Esophagus squamous epithelium (tissue), 5 donors: ENCODE measurements around the gene THADA. TPM values are rescaled to one million over a fixed set of nuclear protein-coding genes. Genes with fewer than 3 reads are reported as not detected.

Source experiments
- DNase-seq: peaks from one replicate; lab custom pipeline; 2025; lab: John Stamatoyannopoulos, UW
- H3K27ac ChIP-seq, 4 donors: fragments of 200-600 bp; sonication (generic); one replicate each; pipeline ENCODE4 v1.5.1; 2016 to 2019; ENCODE audit warnings: mild to moderate bottlenecking in 1 of 4
- H3K27me3 ChIP-seq, 4 donors: fragments of 200-600 bp; sonication (generic); 1 replicate in 3 of 4; 2 replicates in 1 of 4; pipeline versions ENCODE4 v1.5.1 to v1.6.0; 2017 to 2021; ENCODE audit warnings: antibody characterized with exemption in 1 of 4
- H3K36me3 ChIP-seq, 3 donors: fragments of 200-600 bp; sonication (generic); one replicate each; pipeline ENCODE4 v1.5.1; 2016 to 2019
- H3K4me1 ChIP-seq, 3 donors: fragments of 200-600 bp; sonication (generic); one replicate each; pipeline ENCODE4 v1.5.1; 2017 to 2019
- H3K4me3 ChIP-seq, 4 donors: fragments of 200-600 bp; sonication (generic); 1 replicate in 3 of 4; 2 replicates in 1 of 4; pipeline ENCODE4 v1.5.1; 2016 to 2019; ENCODE audit warnings: mild to moderate bottlenecking in 2 of 4, moderate library complexity in 1 of 4
- H3K9me3 ChIP-seq, 3 donors: fragments of 200-600 bp; sonication (generic); one replicate each; pipeline ENCODE4 v1.5.1; 2016 to 2019
- CTCF ChIP-seq, 6 experiments: fragments of 450-650 bp in 4 of 6; fragments of 200-600 bp in 2 of 6; sonication (generic) in 2 of 6; IDR thresholded peaks; one replicate each; pipeline ENCODE4 v1.5.1; 2016 to 2019; ENCODE audit warnings: antibody characterized with exemption in 6 of 6, mild to moderate bottlenecking in 4 of 6, moderate library complexity in 4 of 6
- POLR2A ChIP-seq, 4 donors: fragments of 450-650 bp; IDR thresholded peaks; one replicate each; pipeline ENCODE4 v1.6.1; 2017; ENCODE audit warnings: antibody characterized with exemption in 4 of 4, mild to moderate bottlenecking in 4 of 4, moderate library complexity in 3 of 4
- WGBS, 2 donors: methylation state at CpG; one replicate each; pipeline ENCODE4 v1.1.5; 2018; 5-methylcytosine and 5-hydroxymethylcytosine counted together
- intact Hi-C: fragments of 100-400 bp; cut with DNase I; formaldehyde crosslinking; loops from one replicate; pipeline ENCODE4 v1.15.0; 2022
- total RNA-seq, 4 donors: library from RNA; depleted of rRNA; stranded (reverse); fragments of >200 nt; gene quantifications; one replicate each; pipeline ENCODE4 v1.1.0, GENCODE V29; 2016
- donor health status: DM: yes; HTN: yes; CAD: no.

THADA gene
- total RNA-seq, 4 donors from 2014 or later = 14.0 to 32.2 (median 21.0) TPM

DNA sequence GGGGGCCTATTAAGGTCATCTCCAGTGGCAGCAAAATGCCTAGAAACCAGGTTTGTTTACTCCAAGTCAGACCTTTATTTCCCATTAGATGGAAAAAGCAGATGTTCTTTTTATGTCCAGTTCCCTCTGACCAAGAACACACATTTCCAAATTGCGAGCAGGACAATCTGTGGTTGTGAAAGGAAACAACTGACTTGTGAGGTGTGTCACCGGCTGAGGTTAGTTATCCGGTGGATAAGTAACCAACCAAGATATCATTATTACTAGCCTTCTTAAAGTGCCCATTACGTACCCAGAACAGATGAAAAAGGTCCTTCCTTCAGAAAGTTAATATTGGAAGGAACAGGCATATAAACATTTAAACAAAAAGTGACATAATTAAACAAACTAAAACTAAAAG lies 112.9 kb downstream of the THADA start:
- H3K27me3 ChIP-seq = no peaks in the 10 kb centered on the region
- no peaks in the 10 kb centered on the region for H3K9me3 ChIP-seq
- no peak overlapping the region for H3K4me3 ChIP-seq
- intact Hi-C loops = loop anchor here (5.0 to 10.0 kb wide), 2 partner anchors 251 to 538 kb away; no protein-coding TSS in a partner anchor
- TF ChIP-seq POLR2A (IDR thresholded peaks at IDR 0.05) (no peak), CTCF (IDR thresholded peaks at IDR 0.05) (no peak)
- H3K27ac ChIP-seq = peak overlapping the region; percentile 3 to 76 (median 69)
- DNase-seq = no peak
- 34 to 43% methylated on average over 4 of the region's 4 CpGs for WGBS, 2 donors
- H3K4me1 ChIP-seq = peaks cover 11 to 80% (median 20%) of the 10 kb centered on the region in 3 donors
- H3K36me3 ChIP-seq = no peaks in the 10 kb centered on the region

GRCh38 chr2:43481927-43482542 lies 113.8 kb downstream of the THADA start:
- H3K27me3 ChIP-seq = no peaks in the 10 kb centered on the region

GRCh38 chr2:43480874-43481273 lies 115.0 kb downstream of the THADA start:
- no peaks in the 10 kb centered on the region for H3K27me3 ChIP-seq
- peak overlapping the region in 1 of 4 donors; percentile 31 for H3K27ac ChIP-seq
- no peak overlapping the region for H3K4me3 ChIP-seq
- WGBS, 2 donors = 66 to 71% methylated on average over 3 of the region's 3 CpGs
- intact Hi-C loops = loop anchor here (5.0 to 10.0 kb wide), 2 partner anchors 249 to 536 kb away; no protein-coding TSS in a partner anchor
- TF ChIP-seq CTCF (IDR thresholded peaks at IDR 0.05) = no peak
- no peak for TF ChIP-seq POLR2A (IDR thresholded peaks at IDR 0.05)
- DNase-seq = no peak
- H3K36me3 ChIP-seq = no peaks in the 10 kb centered on the region
- no peaks in the 10 kb centered on the region for H3K9me3 ChIP-seq
- peaks cover 6 to 74% (median 20%) of the 10 kb centered on the region in 3 donors for H3K4me1 ChIP-seq

More at GRCh38 chr2:43481927-43482542, 113.8 kb downstream of the THADA start:
- no peak overlapping the region for H3K4me3 ChIP-seq
- H3K27ac ChIP-seq = peak overlapping the region in 3 of 4 donors; percentile 63 to 76 (median 75)
- intact Hi-C loops = loop anchor here (5.0 to 10.0 kb wide), 2 partner anchors 250 to 537 kb away; no protein-coding TSS in a partner anchor
- H3K4me1 ChIP-seq = peaks cover 11 to 82% (median 20%) of the 10 kb centered on the region in 3 donors
- DNase-seq = no peak
- WGBS, 2 donors = 86 to 91% methylated on average over 4 of the region's 4 CpGs
- no peak for TF ChIP-seq POLR2A (IDR thresholded peaks at IDR 0.05)
- no peak for TF ChIP-seq CTCF (IDR thresholded peaks at IDR 0.05)
- no peaks in the 10 kb centered on the region for H3K9me3 ChIP-seq
- H3K36me3 ChIP-seq = no peaks in the 10 kb centered on the region

- Histone ChIP-seq H3K27ac (peak overlapping the region in 3 of 4 donors; percentile 11 to 53 (median 31)), H3K4me1 (peaks cover 0 to 51% (median 16%) of the 10 kb centered on the region in 3 donors), H3K36me3 (peaks cover 0 to 4% (median 0%) of the 10 kb centered on the region in 3 donors), H3K27me3 (no peaks in the 10 kb centered on the region), H3K4me3 (no peak overlapping the region), H3K9me3 (no peaks in the 10 kb centered on the region)
- TF ChIP-seq POLR2A (IDR thresholded peaks at IDR 0.05) (no peak), CTCF (IDR thresholded peaks at IDR 0.05) (no peak)
- intact Hi-C loops = no loop called here
- 35 to 39% methylated on average over 3 of the region's 3 CpGs for WGBS, 2 donors
- no peak for DNase-seq
These were observed 117.3 kb downstream of the THADA start for GRCh38 chr2:43478412-43479086.

GRCh38 chr2:43475922-43476321 lies 119.9 kb downstream of the THADA start:
- no peaks in the 10 kb centered on the region for H3K9me3 ChIP-seq
- no peak for DNase-seq
- no peak overlapping the region for H3K4me3 ChIP-seq
- H3K27ac ChIP-seq = no peak overlapping the region
- peaks cover 0 to 9% (median 0%) of the 10 kb centered on the region in 3 donors for H3K36me3 ChIP-seq
- no peaks in the 10 kb centered on the region for H3K27me3 ChIP-seq
- intact Hi-C loops = no loop called here
- TF ChIP-seq POLR2A (IDR thresholded peaks at IDR 0.05) = no peak
- no peak for TF ChIP-seq CTCF (IDR thresholded peaks at IDR 0.05)
- H3K4me1 ChIP-seq = peaks cover 0 to 29% (median 9%) of the 10 kb centered on the region in 3 donors
- WGBS, 2 donors = 95 to 100% methylated on average over 2 of the region's 2 CpGs
